Measurements from ENCODE around the gene ZBTB47.

ZBTB47 gene

GRCh38 chr3:42653560-42654330, at the start of gene ZBTB47:
ZBTB47 (plus strand) TSS chr3:42653697; CDS start chr3:42658356, 4,659 bp downstream.
- no peaks in the 10 kb centered on the region for H3K9me3 ChIP-seq (ENCODE audit: insufficient read depth, low read length, severe bottlenecking)
- H3K4me3 ChIP-seq (ENCODE audit: low read depth in 1 of 2, low read length in 2 of 2): no peak within 1 kb of the TSS
- no peak within 1 kb of the TSS for H3K27ac ChIP-seq (ENCODE audit: low read length)
- no peak for DNase-seq
- no peak within 1 kb of the TSS for H3K9ac ChIP-seq (ENCODE audit: low read depth, low read length)
- no peaks in the 10 kb centered on the region for H3K4me1 ChIP-seq (ENCODE audit: insufficient read depth, low read length)
- no peaks in the 10 kb centered on the region for H3K27me3 ChIP-seq (ENCODE audit: insufficient read depth, low read length, poor library complexity)
- peaks cover 3% of the 10 kb centered on the region for H3K36me3 ChIP-seq (ENCODE audit: insufficient read depth, low read length)
- H3K79me2 ChIP-seq (ENCODE audit: insufficient read depth, low read length): no peaks in the 10 kb centered on the region
- H3K4me2 ChIP-seq (ENCODE audit: insufficient read depth, low read length): no peak within 1 kb of the TSS
- ATAC-seq (ENCODE audit: insufficient read depth, low read depth): no peak
- TF ChIP-seq EZH2 (IDR thresholded peaks at IDR 0.05; ENCODE audit: borderline replicate concordance, low read depth, low read length, severe bottlenecking): no peak
- TF ChIP-seq CTCF (IDR thresholded peaks at IDR 0.05; ENCODE audit: borderline replicate concordance, extremely low read depth, low read length, poor library complexity, severe bottlenecking): no peak
- H4K20me1 ChIP-seq (ENCODE audit: insufficient read depth, low read length): peaks cover 8% of the 10 kb centered on the region; the same call in 1 of the 2 replicates
- H2AFZ ChIP-seq (ENCODE audit: low read depth, low read length): no peak within 1 kb of the TSS

DNA sequence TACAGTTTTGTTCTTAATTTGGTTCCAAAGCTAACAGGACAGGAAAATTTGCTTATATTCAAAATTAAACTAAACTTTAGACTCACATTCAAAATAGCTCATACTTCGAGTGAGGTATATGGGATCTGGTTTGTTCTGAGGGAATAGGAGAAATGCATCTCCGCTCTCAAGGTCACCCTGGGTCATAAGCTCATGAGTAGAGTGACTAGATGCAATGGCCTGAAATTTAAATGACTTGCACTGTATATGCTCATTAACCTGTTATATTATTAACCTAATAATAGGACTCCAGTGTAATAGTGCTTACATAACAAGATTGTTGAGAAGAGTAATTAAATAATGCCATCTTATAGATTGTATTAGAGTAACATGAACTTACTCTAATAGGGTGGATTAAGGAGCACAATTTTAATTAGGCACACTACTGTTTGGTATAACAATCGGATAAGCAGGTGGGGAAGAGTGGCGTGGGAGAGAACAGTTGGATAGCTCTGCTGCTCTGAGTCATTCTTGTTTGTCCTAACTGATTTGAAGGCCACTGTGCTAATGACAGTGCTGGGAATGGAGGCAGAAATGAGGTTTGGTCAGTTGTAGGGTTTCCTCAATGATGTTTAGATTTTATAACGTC, 47.8 kb upstream of the ZBTB47 start:
- peak overlapping the region; percentile 37; the same call in 1 of the 2 replicates for H3K4me2 ChIP-seq (ENCODE audit: insufficient read depth, low read length)
- no peak for ATAC-seq (ENCODE audit: insufficient read depth, low read depth)
- no peak overlapping the region for H2AFZ ChIP-seq (ENCODE audit: low read depth, low read length)
- no peak overlapping the region for H3K4me3 ChIP-seq (ENCODE audit: low read depth in 1 of 2, low read length in 2 of 2)
- H3K27ac ChIP-seq (ENCODE audit: low read length): no peak overlapping the region
- H4K20me1 ChIP-seq (ENCODE audit: insufficient read depth, low read length): peaks cover 59% of the 10 kb centered on the region; the same call in 1 of the 2 replicates
- H3K9ac ChIP-seq (ENCODE audit: low read depth, low read length): no peak overlapping the region
- DNase-seq: no peak
- H3K36me3 ChIP-seq (ENCODE audit: insufficient read depth, low read length): peaks cover 69% of the 10 kb centered on the region
- TF ChIP-seq EZH2 (IDR thresholded peaks at IDR 0.05; ENCODE audit: borderline replicate concordance, low read depth, low read length, severe bottlenecking) (no peak), CTCF (IDR thresholded peaks at IDR 0.05; ENCODE audit: borderline replicate concordance, extremely low read depth, low read length, poor library complexity, severe bottlenecking) (no peak)
- H3K27me3 ChIP-seq (ENCODE audit: insufficient read depth, low read length, poor library complexity): no peaks in the 10 kb centered on the region
- peaks cover 99% of the 10 kb centered on the region for H3K79me2 ChIP-seq (ENCODE audit: insufficient read depth, low read length)
- H3K9me3 ChIP-seq (ENCODE audit: insufficient read depth, low read length, severe bottlenecking): peaks cover 9% of the 10 kb centered on the region
- H3K4me1 ChIP-seq (ENCODE audit: insufficient read depth, low read length): peaks cover 33% of the 10 kb centered on the region

GRCh38 chr3:42608581-42608980, 44.9 kb upstream of the ZBTB47 start:
- H4K20me1 ChIP-seq (ENCODE audit: insufficient read depth, low read length): peaks cover 77% of the 10 kb centered on the region
- no peaks in the 10 kb centered on the region for H3K9me3 ChIP-seq (ENCODE audit: insufficient read depth, low read length, severe bottlenecking)
- no peak overlapping the region for H3K27ac ChIP-seq (ENCODE audit: low read length)
- peaks cover 70% of the 10 kb centered on the region for H3K36me3 ChIP-seq (ENCODE audit: insufficient read depth, low read length)
- no peak overlapping the region for H3K4me3 ChIP-seq (ENCODE audit: low read depth in 1 of 2, low read length in 2 of 2)
- peaks cover 99% of the 10 kb centered on the region for H3K79me2 ChIP-seq (ENCODE audit: insufficient read depth, low read length)
- no peak overlapping the region for H3K4me2 ChIP-seq (ENCODE audit: insufficient read depth, low read length)
- H3K9ac ChIP-seq (ENCODE audit: low read depth, low read length): no peak overlapping the region
- H3K27me3 ChIP-seq (ENCODE audit: insufficient read depth, low read length, poor library complexity): no peaks in the 10 kb centered on the region
- H2AFZ ChIP-seq (ENCODE audit: low read depth, low read length): no peak overlapping the region
- ATAC-seq (ENCODE audit: insufficient read depth, low read depth) (no peak), DNase-seq (no peak)
- TF ChIP-seq CTCF (IDR thresholded peaks at IDR 0.05; ENCODE audit: borderline replicate concordance, extremely low read depth, low read length, poor library complexity, severe bottlenecking) (no peak), EZH2 (IDR thresholded peaks at IDR 0.05; ENCODE audit: borderline replicate concordance, low read depth, low read length, severe bottlenecking) (no peak)
- peaks cover 18% of the 10 kb centered on the region for H3K4me1 ChIP-seq (ENCODE audit: insufficient read depth, low read length)

Measured in DND-41 (cell line).